H9 (cell line): ENCODE measurements around the gene YIPF3. TPM values are rescaled to one million over a fixed set of nuclear protein-coding genes. Genes with fewer than 3 reads are reported as not detected.

ENCODE experiments used
- DNase-seq: peaks from one replicate; pipeline ENCODE4 v3.0.0-alpha.2; 2017
- H2AFZ ChIP-seq: one replicate; pipeline ENCODE4 v1.6.1; 2013; ENCODE audit warnings: mild to moderate bottlenecking, low read length, control low read depth, moderate library complexity
- H2AK5ac ChIP-seq: 2 replicates; pipeline ENCODE4 v1.6.1; 2013; ENCODE audit warnings: low read length, control low read depth, mixed read lengths; ENCODE audit not compliant: insufficient read length
- H2BK120ac ChIP-seq: one replicate; pipeline ENCODE4 v1.6.1; 2013; ENCODE audit warnings: low read depth, mild to moderate bottlenecking, low read length, control low read depth, inconsistent platforms; ENCODE audit not compliant: poor library complexity, severe bottlenecking
- H2BK12ac ChIP-seq: 2 replicates; pipeline ENCODE4 v1.6.1; 2013; ENCODE audit warnings: low read length, control low read depth, mixed read lengths, low read depth; ENCODE audit not compliant: insufficient read length
- H2BK15ac ChIP-seq: 2 replicates; pipeline ENCODE4 v1.6.1; 2013; ENCODE audit warnings: low read depth, low read length, control low read depth
- H2BK20ac ChIP-seq: one replicate; pipeline ENCODE4 v1.6.1; 2013; ENCODE audit warnings: low read depth, mild to moderate bottlenecking, low read length, control low read depth, inconsistent platforms; ENCODE audit not compliant: poor library complexity, severe bottlenecking
- H2BK5ac ChIP-seq: 2 replicates; pipeline ENCODE4 v1.6.1; 2013; ENCODE audit warnings: low read length, control low read depth, mixed read lengths; ENCODE audit not compliant: insufficient read length
- H3K14ac ChIP-seq: 2 replicates; pipeline ENCODE4 v1.6.1; 2013; ENCODE audit warnings: low read length, control low read depth; ENCODE audit not compliant: insufficient read depth
- H3K18ac ChIP-seq: 2 replicates; pipeline ENCODE4 v1.6.1; 2013; ENCODE audit warnings: low read depth, mild to moderate bottlenecking, mixed read lengths, low read length, control low read depth; ENCODE audit not compliant: insufficient read length
- H3K23ac ChIP-seq: 2 replicates; pipeline ENCODE4 v1.6.1; 2013; ENCODE audit warnings: low read length, control low read depth, mixed read lengths, low read depth; ENCODE audit not compliant: insufficient read length
- H3K23me2 ChIP-seq: 2 replicates; pipeline ENCODE4 v1.6.1; 2013; ENCODE audit warnings: low read depth, mild to moderate bottlenecking, mixed read lengths, low read length, control low read depth; ENCODE audit not compliant: insufficient read length, poor library complexity, severe bottlenecking
- H3K27ac ChIP-seq: 2 replicates; pipeline ENCODE4 v1.5.1; 2013; ENCODE audit warnings: low read length, control low read depth, mixed read lengths, low read depth; ENCODE audit not compliant: insufficient read length
- H3K27me3 ChIP-seq: 2 replicates; pipeline ENCODE4 v1.6.1; 2013; ENCODE audit warnings: low read length, control low read depth, inconsistent platforms; ENCODE audit not compliant: insufficient read depth
- H3K4ac ChIP-seq: 2 replicates; pipeline ENCODE4 v1.6.1; 2013; ENCODE audit warnings: low read depth, mild to moderate bottlenecking, control low read depth, inconsistent platforms, low read length, moderate library complexity
- H3K4me1 ChIP-seq: 2 replicates; pipeline ENCODE4 v1.6.1; 2013; ENCODE audit warnings: low read length, control low read depth, inconsistent platforms; ENCODE audit not compliant: insufficient read depth
- H3K4me2 ChIP-seq: 2 replicates; pipeline ENCODE4 v1.6.1; 2013; ENCODE audit warnings: low read length, control low read depth, mixed read lengths; ENCODE audit not compliant: insufficient read length, insufficient read depth
- H3K56ac ChIP-seq: 2 replicates; pipeline ENCODE4 v1.6.1; 2013; ENCODE audit warnings: low read depth, mild to moderate bottlenecking, mixed read lengths, low read length, control low read depth; ENCODE audit not compliant: insufficient read length
- H3K79me1 ChIP-seq: 2 replicates; pipeline ENCODE4 v1.6.1; 2013; ENCODE audit warnings: low read depth, mild to moderate bottlenecking, moderate library complexity, low read length, control low read depth, inconsistent platforms; ENCODE audit not compliant: insufficient read depth, poor library complexity, severe bottlenecking
- H3K79me2 ChIP-seq: 2 replicates; pipeline ENCODE4 v1.6.1; 2013; ENCODE audit warnings: low read length, control low read depth, inconsistent platforms; ENCODE audit not compliant: insufficient read depth
- H3K9ac ChIP-seq: 2 replicates; pipeline ENCODE4 v1.6.1; 2013; ENCODE audit warnings: low read length, control low read depth, mixed read lengths; ENCODE audit not compliant: insufficient read length; ENCODE audit errors: extremely low read depth
- H3K9me3 ChIP-seq: one replicate; pipeline ENCODE4 v1.6.1; 2013; ENCODE audit warnings: low read depth, low read length, inconsistent platforms; ENCODE audit not compliant: control insufficient read depth
- H3T11ph ChIP-seq: one replicate; pipeline ENCODE4 v1.6.1; 2013; ENCODE audit warnings: mild to moderate bottlenecking, low read length, control low read depth, inconsistent platforms
- H4K20me1 ChIP-seq: one replicate; pipeline ENCODE4 v1.6.1; 2013; ENCODE audit not compliant: control insufficient read depth, insufficient read length, insufficient read depth
- H4K5ac ChIP-seq: 2 replicates; pipeline ENCODE4 v1.6.1; 2013; ENCODE audit warnings: low read depth, mild to moderate bottlenecking, mixed read lengths, low read length, control low read depth; ENCODE audit not compliant: insufficient read length
- H4K8ac ChIP-seq: replicated peaks from 2 replicates; pipeline ENCODE4 v1.6.1; 2013; ENCODE audit warnings: low read length, control low read depth, mixed read lengths, low read depth; ENCODE audit not compliant: insufficient read length
- H4K91ac ChIP-seq: 2 replicates; pipeline ENCODE4 v1.6.1; 2013; ENCODE audit warnings: low read depth, mild to moderate bottlenecking, moderate library complexity, mixed read lengths, low read length, control low read depth; ENCODE audit not compliant: insufficient read length
- H3K27ac Mint-ChIP-seq, 3 experiments: 2 replicates in 2 of 3; 3 replicates in 1 of 3; pipeline ENCODE4 v1.8.0; 2020 to 2021; ENCODE audit warnings: mixed read lengths in 3 of 3, mild to moderate bottlenecking in 1 of 3, moderate library complexity in 1 of 3
- H3K27me3 Mint-ChIP-seq: 2 replicates; pipeline ENCODE4 v1.8.0; 2021; ENCODE audit warnings: low read depth, mild to moderate bottlenecking, moderate library complexity, mixed read lengths
- H3K36me3 Mint-ChIP-seq, 3 experiments: 2 replicates in 2 of 3; 3 replicates in 1 of 3; pipeline ENCODE4 v1.8.0; 2020 to 2021; ENCODE audit warnings: low read depth in 3 of 3, mixed read lengths in 3 of 3; ENCODE audit not compliant: insufficient read depth in 1 of 3
- H3K4me1 Mint-ChIP-seq, 2 experiments: 2 replicates each; pipeline ENCODE4 v1.8.0; 2020; ENCODE audit warnings: mixed read lengths in 2 of 2
- H3K4me3 Mint-ChIP-seq, 2 experiments: 2 replicates in 1 of 2; 3 replicates in 1 of 2; pipeline ENCODE4 v1.8.0; 2020 to 2021; ENCODE audit warnings: mild to moderate bottlenecking in 2 of 2, mixed read lengths in 2 of 2, moderate library complexity in 1 of 2
- H3K9me3 Mint-ChIP-seq, 2 experiments: 2 replicates in 1 of 2; 3 replicates in 1 of 2; pipeline ENCODE4 v1.8.0; 2020; ENCODE audit warnings: mild to moderate bottlenecking in 2 of 2, mixed read lengths in 2 of 2, moderate library complexity in 1 of 2
- WGBS: extraction: QIAGEN DNeasy Blood & Tissue Kit; methylation state at CpG from one replicate; pipeline ENCODE4 v1.1.7; 2013; ENCODE audit warnings: missing lambda C conversion rate, low lambda C conversion rate, mixed read lengths; ENCODE audit not compliant: insufficient read length; ENCODE audit errors: extremely low coverage; 5-methylcytosine and 5-hydroxymethylcytosine counted together
- total RNA-seq: library from RNA; stranded (reverse); gene quantifications from 2 replicates; pipeline ENCODE4 v1.2.1, GENCODE V29; 2021
- TF ChIP-seq, protein P1 (sequence below): fragments of 200-600 bp; sonication (generic); conservative IDR thresholded peaks from 3 replicates; pipeline ENCODE4 v1.8.0; 2021; ENCODE audit warnings: antibody characterized with exemption, mild to moderate bottlenecking

The YIPF3 gene
- total RNA-seq, 1 experiment from 2014 or later: 84.5 TPM

DNA sequence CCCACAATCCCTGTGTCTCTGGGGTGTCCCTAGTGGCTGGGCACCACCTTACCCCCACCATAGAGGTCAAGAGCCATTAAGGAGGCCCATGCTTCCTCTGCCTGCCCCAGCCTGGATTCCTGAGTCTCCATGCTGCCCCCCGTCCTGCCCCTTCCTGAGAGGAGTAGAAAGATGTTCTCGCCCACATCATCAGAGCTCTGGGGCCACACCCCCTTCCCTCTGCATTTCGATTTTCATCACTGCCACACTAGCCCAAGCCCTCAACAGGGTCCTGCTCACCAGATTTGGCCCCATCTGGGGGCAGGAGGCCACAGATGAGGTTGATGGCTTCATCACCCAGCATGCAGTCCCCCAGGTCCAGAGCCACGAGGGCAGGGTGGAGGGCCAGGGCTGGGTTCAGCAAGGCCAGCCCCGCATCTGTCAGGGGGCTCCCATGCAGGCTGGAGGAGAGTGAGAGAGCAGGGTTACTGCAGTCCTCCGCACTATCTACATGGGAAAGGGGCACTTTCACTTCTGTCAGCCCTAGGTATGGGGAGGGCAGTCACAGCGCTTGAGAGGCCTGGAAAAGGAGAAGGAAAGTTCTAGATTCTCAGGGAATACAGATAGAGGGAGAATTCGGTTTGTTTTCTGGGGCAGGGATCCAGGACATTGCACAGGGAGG, 8.1 kb downstream of the YIPF3 start:
- TF ChIP-seq, protein P1, sequence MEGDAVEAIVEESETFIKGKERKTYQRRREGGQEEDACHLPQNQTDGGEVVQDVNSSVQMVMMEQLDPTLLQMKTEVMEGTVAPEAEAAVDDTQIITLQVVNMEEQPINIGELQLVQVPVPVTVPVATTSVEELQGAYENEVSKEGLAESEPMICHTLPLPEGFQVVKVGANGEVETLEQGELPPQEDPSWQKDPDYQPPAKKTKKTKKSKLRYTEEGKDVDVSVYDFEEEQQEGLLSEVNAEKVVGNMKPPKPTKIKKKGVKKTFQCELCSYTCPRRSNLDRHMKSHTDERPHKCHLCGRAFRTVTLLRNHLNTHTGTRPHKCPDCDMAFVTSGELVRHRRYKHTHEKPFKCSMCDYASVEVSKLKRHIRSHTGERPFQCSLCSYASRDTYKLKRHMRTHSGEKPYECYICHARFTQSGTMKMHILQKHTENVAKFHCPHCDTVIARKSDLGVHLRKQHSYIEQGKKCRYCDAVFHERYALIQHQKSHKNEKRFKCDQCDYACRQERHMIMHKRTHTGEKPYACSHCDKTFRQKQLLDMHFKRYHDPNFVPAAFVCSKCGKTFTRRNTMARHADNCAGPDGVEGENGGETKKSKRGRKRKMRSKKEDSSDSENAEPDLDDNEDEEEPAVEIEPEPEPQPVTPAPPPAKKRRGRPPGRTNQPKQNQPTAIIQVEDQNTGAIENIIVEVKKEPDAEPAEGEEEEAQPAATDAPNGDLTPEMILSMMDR: peak; percentile 17; the same call in 1 of the 3 replicates
- Histone ChIP-seq H3K56ac (no peak overlapping the region), H3K27ac (no peak overlapping the region)

More for the DNA sequence above, 8.1 kb downstream of the YIPF3 start:
- DNase-seq: no peak
- no peaks in the 10 kb centered on the region for H3K9me3 ChIP-seq
- no peak overlapping the region for H3K4ac ChIP-seq
- no peaks in the 10 kb centered on the region for H3K4me1 ChIP-seq
- no peak overlapping the region for H3K23ac ChIP-seq
- no peak overlapping the region for H4K5ac ChIP-seq
- Mint-ChIP-seq H3K36me3 (peaks cover 19 to 46% (median 32%) of the 10 kb centered on the region in 3 experiments), H3K9me3 (peaks cover 2 to 3% of the 10 kb centered on the region in 2 experiments; a peak in 3 of 5 replicates), H3K4me3 (peak overlapping the region; percentile 61 to 86), H3K4me1 (peaks cover 21 to 31% of the 10 kb centered on the region in 2 experiments), H3K27me3 (peaks cover 28% of the 10 kb centered on the region), H3K27ac (no peak overlapping the region)
- H2BK12ac ChIP-seq: no peak overlapping the region
- H2BK120ac ChIP-seq: no peak overlapping the region
- peaks cover 8% of the 10 kb centered on the region; the same call in 1 of the 2 replicates for H3K27me3 ChIP-seq
- H2BK20ac ChIP-seq: no peak overlapping the region
- no peak overlapping the region for H2BK15ac ChIP-seq
- no peak overlapping the region for H3T11ph ChIP-seq
- no peak overlapping the region for H3K14ac ChIP-seq
- no peak overlapping the region for H3K9ac ChIP-seq
- H3K4me2 ChIP-seq: no peak overlapping the region
- H3K23me2 ChIP-seq: peaks cover 5% of the 10 kb centered on the region
- no CpG with 5 or more reads among the region's 8 CpGs for WGBS
- no peaks in the 10 kb centered on the region for H4K20me1 ChIP-seq
- H3K79me1 ChIP-seq: no peaks in the 10 kb centered on the region
- no peak overlapping the region for H4K8ac ChIP-seq
- no peak overlapping the region for H2BK5ac ChIP-seq
- H3K79me2 ChIP-seq: no peaks in the 10 kb centered on the region
- H4K91ac ChIP-seq: no peak overlapping the region
- no peak overlapping the region for H2AK5ac ChIP-seq
- no peak overlapping the region for H3K18ac ChIP-seq
- H2AFZ ChIP-seq: no peak overlapping the region
